ENCODE results near the gene SGMS2.

DNA sequence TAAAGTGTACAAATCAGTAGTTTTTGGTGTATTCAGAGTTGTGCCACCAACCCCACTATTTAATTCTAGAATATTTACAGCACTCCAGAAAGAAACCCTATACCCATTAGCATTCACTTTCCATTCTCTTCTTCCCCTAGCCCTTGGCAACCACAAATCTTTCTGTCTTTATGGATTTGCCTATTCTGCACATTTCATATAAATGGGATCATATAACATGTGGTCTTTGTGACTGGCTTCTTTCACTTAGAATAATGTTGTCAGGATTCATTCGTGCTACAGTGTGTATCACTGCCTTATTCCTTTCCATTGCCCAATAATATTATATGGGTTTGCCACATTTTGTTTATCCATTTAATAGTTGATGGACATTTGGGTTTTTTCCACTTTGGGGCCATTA, 32.2 kb downstream of the SGMS2 start:
- TF ChIP-seq, protein P1, sequence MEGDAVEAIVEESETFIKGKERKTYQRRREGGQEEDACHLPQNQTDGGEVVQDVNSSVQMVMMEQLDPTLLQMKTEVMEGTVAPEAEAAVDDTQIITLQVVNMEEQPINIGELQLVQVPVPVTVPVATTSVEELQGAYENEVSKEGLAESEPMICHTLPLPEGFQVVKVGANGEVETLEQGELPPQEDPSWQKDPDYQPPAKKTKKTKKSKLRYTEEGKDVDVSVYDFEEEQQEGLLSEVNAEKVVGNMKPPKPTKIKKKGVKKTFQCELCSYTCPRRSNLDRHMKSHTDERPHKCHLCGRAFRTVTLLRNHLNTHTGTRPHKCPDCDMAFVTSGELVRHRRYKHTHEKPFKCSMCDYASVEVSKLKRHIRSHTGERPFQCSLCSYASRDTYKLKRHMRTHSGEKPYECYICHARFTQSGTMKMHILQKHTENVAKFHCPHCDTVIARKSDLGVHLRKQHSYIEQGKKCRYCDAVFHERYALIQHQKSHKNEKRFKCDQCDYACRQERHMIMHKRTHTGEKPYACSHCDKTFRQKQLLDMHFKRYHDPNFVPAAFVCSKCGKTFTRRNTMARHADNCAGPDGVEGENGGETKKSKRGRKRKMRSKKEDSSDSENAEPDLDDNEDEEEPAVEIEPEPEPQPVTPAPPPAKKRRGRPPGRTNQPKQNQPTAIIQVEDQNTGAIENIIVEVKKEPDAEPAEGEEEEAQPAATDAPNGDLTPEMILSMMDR (IDR thresholded peaks at IDR 0.05), result no peak
- TF ChIP-seq POLR2A (IDR thresholded peaks at IDR 0.05), result no peak
